Amygdala (tissue), 56 donors: ENCODE results near the gene FRY.
A peak's percentile ranks its signal among the peaks of the same experiment; 100 is the strongest.

Experiments
- DNase-seq, 56 donors: peaks; one replicate each; lab custom pipeline; 2025; lab: John Stamatoyannopoulos, UW

The FRY gene

DNA sequence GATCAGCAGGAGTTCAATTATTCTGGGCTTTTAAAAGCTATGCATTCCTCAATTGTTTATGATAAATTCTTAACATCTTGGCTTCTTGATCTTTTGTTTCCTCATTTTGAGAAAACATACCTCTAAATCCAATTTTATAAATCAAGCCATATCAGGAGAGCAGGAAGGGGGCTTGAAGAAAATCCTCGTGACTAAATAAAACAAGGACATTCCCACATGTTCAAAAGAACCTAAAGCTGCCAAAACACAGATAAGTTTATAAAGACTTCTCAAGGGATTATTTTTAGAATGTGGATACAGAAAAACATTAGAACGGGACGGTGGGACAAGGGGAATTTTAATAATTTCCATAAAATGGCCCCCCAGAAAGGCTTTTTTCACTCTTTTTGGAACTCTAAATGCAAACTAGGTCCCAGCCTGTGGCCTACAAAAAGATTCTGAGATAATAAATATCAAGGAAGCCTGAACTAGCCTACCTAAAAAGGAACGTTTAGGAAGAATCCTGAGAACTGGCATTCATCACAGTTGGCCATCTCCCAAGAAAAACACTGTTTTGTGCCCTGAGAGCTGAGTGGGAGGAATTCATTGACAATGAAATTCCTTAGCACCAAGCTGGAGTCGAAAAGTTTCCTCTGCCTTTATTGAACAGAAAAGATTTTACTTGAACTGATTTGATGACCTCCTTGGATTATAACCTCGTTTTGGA, 253.5 kb downstream of the FRY start:
- DNase-seq, result peak in 4 of 56 donors; percentile 6 to 13 (median 8)

DNA sequence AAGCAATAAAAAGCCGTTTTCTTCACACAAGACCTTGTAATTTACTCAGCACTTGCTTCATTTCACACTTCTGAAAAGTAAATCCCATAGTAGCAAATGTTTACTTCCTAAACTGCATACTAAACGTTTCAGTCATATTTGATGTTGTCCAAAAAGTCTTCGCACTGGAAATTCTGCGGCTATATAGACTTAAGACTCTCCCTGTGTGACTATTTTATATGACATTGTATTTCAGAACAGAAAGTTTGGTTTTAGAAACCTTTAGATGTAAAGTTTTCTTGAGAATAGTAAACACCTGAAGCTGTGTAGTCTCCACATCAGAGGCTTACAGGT, 254.0 kb downstream of the FRY start:
- DNase-seq, result no peak

DNA sequence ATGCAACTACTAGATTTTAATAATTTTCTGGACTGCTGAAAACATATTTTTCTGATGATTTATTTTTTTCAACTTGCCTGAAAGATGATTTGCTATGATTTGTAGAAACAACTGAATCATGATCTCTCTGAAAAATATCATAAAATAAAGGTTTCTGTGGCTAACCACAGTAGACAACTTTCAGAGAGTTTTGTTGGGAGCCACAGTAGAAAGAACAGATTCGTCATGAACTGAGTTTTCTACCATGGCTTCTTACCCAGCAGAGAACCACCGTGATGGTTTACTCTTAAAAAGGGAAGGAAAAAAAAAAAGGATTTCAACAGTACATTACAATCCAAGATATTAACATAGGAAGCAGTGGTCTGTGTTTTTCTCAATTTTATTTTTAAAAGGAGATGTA, 265.6 kb downstream of the FRY start:
- no peak for DNase-seq

DNA sequence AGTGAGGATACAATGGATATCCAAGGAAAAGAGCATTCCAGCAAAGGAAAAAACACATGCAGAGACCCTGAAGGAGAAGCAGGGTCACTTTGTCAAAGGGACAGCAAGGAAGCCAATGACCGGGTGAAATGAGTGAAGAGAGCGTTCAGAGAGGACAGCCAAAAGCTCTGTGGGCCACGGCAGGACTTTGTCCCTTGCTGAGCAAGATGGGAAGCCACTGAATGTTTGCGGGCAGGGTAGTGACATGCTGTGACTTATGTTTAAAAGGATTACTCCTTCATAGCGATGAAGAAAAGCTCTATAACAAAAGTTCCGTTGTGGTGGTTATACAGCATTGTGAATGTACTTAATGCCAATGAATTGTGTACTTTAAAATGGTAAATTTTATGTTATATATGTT, 267.1 kb downstream of the FRY start:
- no peak for DNase-seq

DNA sequence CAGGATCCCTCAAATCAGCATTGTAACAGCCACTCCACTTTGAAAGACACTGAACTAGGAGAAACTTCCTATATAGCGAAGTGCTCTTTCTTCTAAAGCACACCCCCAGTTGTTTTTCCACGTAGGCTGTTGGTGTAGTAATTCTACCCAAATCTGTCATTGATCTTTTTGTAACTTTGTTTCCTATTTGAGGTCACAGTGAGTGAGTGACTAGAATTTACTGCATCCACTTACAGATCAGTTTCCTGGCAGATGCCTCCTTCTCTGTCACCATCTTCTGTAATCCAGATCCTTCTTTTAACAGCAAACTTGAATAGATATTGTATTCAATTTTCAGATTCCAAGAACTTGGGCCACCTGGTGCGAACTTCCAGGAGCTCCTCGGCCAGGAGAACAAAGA, 268.3 kb downstream of the FRY start:
- no peak for DNase-seq

DNA sequence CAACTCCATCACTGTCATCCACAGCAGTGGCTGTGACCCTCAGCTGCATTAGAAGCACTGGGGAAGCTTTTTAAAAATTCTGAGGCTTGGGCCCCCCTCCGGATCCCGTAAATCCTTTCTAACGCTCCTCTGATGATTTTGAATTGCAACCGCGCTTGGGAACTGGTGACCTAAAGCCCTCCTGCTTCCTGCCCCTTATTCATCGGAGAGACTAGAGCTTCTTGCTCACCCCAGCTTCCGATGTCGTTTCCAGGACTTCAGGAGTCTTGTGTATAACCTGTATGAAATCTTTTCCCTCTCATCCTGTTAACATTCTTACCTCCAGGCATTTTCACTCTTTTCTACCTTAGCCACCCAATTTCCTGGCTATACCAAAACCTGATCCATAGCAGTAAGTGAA, 268.8 kb downstream of the FRY start:
- DNase-seq, result no peak

DNA sequence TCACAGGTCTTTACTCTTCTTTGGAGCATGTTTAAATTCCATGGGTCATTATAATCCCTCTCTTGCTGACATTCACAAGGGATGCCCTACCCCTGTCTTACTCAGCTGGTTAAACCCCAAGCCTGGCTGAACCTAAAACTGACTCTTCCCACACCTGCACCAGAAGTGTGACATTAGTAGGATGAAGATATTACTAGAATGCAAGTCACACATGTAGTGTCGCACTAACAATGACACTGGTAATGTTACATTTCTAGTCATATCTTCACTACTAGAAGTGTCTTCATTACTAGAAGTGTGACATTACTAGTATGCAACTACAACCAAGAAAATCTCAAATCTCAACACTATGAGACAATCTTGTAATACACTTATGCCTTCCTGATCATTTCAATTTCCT, 269.3 kb downstream of the FRY start:
- no peak for DNase-seq

DNA sequence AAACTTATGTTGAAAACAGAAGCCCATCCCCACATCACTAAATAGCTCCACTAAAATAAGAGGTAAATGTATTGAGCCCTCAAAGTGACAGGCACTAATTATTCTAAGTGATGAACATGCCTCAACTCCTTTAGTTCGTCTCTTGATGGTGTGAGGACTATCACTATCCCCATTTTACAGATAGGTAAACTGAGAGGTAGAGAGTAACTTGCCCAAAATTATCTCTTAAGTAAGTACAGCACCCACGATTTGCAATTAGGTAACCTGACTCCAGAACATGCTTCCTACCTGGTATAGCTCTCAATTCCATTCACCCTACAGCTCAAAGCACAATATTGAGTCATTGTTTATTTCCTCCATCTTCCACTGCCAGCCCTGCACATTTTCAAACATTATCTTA, 270.9 kb downstream of the FRY start:
- DNase-seq, result no peak

DNA sequence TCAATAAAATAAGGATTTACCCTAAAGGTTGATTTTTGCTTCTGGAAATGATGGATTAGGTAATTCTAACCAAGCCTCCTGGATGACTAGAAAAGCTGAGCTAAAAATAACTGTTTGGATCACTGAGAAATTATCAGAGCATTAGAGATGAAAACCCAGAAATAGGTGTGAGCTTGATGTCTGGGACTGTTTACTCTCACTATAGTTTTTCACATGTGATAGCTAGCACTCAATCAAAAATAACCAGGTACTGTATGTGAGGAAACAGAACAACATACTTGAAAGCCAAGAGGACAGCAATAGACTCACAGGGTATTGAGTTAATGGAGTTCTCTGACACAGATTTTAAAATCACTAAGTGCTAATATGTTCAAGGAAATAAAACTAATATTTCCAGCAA, 274.1 kb downstream of the FRY start:
- DNase-seq, result no peak

DNA sequence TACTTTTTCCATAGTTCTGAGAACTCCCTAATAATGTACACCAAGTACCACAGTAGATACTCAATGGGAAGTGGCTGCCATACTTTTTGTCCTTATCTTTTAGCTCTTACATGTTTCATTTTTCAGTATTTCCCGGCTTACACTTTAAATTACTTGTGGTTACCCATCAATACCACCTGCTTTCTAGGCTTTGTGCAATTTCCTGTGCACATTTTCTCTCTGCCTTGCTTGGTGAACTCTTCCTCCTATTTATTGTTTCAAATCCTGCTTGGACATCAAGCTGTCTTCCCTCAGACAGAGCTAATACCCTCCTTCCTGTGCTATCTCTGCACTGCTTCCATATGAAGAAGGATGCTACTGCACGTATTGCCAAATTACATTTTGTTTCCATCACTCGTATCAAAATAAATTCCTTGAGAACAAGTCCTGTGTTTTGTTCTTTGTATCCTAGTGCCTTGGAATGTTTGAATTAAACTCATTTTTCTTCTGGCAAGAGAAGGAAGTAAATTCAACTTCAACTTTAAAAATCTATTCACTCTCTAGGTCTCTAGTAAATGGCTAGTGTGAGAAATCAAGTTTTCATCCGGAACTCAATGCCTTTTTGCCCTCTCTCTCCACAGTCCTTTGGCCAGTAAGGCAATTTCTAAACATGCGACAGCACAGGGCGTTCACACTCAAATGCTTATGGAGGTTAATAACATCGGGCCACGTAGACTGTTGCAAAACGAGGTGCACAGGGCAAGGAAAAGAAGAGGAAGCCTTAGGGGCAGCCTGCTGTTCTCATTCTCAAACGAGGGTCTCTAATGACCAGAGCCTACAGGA, 277.9 kb downstream of the FRY start:
- DNase-seq, result no peak

DNA sequence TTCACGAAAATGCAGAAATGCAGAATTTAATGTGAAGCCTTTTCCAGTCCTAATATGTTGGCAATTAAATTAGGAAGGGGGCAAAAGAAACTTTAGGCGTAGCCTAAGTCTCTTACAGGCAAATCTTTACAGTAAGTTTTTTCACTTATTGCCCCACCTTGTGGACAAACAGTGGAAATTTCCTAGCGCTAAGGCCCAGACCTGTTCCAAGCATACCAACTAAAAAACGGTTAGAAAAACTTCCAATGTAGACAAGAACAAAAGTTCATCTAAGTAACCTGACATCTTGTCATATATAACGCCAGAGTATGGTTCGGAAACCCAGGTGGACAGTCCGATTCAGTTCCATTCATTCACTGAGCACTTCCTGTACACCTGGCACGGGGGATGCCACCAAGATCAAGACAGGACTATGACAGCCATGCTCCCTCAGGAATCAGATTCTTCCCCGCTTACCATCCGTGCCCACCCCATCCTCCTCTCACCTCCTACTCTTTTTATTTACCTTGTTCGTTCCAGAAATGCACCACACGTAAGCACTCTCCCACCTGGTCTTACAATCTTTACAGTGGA, 278.6 kb downstream of the FRY start:
- peak in 2 of 56 donors; percentile 6 to 12 for DNase-seq

DNA sequence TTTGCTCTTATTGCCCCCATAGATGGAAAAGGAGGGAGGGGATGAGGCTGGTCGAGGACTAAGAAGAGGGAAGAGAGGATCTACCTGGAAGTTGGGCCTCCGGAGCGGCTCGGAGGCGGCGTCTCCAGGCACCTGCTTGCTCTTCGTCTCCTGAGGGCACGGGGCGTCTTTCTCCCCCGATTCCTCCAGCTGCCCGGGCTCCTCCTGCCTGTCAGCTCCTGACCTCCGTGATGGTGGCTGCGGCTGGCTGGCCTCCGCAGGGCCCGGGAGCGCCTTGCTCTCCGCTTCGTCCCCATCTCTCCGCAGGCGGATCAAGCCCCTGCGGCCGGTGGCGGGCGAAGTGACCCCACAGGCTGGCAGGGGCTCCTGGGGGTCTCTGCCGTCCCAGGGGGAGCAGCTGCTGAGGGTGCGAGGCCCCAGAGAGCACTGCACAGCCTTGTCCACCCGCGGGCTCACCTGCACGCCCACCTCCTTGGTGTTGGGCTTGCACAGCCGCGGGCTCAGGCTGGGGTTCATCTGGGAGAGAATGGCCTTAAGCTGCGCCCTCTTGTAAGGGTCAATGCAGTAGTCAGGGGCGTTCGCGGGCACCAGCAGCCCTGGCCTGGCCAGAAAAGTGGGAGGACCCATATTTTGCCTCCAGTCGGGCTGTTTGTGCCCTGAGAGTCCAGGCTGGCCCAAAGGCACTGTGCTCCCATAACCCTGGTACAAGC, 279.8 kb downstream of the FRY start:
- DNase-seq, result no peak

DNA sequence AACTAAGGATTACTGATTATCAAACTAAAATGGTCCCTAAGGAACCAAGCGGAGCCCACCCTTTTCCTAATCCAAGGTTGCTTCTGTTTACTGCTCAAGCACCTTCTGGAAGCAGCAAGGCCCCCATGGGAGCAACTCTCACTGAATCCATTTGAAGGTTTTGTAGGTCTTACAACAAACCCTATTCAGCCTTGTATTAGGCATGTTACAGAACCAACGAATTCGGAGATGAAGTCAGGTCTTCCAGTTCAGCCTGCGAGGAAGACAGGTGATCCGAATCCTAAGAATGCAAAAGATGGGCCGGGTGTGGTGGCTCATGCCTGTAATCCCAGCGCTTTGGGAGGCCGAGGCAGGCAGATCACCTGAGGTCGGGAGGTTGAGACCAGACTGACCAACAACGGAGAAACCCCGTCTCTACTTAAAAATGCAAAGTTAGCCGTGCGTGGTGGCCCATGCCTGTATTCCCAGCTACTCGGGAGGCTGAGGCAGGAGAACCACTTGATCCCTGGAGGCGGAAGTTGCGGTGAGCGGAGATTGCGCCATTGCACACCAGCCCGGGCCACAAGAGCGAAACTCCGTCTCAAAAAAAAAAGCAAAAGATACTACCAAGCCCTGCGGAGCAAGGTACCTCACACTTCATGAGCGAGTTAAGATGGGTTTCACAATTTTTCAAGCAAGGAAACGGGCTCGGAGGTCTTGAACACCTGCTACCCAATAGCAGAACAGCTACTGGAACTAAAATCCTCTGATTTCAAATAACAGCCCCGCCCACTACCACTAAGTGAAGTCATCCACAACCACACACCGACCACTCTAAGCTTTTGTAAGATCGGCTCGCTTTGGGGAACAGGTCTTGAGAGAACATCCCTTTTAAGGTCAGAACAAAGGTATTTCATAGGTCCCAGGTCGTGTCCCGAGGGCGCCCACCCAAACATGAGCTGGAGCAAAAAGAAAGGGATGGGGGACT, 283.0 kb downstream of the FRY start:
- peak in 11 of 56 donors; percentile 4 to 68 (median 40) for DNase-seq

DNA sequence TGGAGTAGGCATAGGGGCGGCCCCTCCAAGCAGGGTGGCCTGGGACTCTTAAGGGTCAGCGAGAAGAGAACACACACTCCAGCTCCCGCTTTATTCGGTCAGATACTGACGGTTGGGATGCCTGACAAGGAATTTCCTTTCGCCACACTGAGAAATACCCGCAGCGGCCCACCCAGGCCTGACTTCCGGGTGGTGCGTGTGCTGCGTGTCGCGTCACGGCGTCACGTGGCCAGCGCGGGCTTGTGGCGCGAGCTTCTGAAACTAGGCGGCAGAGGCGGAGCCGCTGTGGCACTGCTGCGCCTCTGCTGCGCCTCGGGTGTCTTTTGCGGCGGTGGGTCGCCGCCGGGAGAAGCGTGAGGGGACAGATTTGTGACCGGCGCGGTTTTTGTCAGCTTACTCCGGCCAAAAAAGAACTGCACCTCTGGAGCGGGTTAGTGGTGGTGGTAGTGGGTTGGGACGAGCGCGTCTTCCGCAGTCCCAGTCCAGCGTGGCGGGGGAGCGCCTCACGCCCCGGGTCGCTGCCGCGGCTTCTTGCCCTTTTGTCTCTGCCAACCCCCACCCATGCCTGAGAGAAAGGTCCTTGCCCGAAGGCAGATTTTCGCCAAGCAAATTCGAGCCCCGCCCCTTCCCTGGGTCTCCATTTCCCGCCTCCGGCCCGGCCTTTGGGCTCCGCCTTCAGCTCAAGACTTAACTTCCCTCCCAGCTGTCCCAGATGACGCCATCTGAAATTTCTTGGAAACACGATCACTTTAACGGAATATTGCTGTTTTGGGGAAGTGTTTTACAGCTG, 283.9 kb downstream of the FRY start, which contains the start of the genes BRCA2 and ZAR1L:
Gene BRCA2 (plus strand): TSS at position 271 of the 790 bp plus-strand sequence. CDS start 953 bp downstream, outside the sequence.
Gene ZAR1L (minus strand): TSS at position 126 of the 790 bp plus-strand sequence. CDS start 3,438 bp downstream, outside the sequence.
- DNase-seq, result peak in 55 of 56 donors; percentile 2 to 93 (median 73)

DNA sequence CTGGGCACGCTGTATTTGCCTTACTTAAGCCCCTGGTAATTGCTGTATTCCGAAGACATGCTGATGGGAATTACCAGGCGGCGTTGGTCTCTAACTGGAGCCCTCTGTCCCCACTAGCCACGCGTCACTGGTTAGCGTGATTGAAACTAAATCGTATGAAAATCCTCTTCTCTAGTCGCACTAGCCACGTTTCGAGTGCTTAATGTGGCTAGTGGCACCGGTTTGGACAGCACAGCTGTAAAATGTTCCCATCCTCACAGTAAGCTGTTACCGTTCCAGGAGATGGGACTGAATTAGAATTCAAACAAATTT, 284.4 kb downstream of the FRY start:
- peak in 1 of 56 donors; percentile 27 for DNase-seq

DNA sequence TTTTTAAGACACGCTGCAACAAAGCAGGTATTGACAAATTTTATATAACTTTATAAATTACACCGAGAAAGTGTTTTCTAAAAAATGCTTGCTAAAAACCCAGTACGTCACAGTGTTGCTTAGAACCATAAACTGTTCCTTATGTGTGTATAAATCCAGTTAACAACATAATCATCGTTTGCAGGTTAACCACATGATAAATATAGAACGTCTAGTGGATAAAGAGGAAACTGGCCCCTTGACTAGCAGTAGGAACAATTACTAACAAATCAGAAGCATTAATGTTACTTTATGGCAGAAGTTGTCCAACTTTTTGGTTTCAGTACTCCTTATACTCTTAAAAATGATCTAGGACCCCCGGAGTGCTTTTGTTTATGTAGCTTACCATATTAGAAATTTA, 284.9 kb downstream of the FRY start:
- no peak for DNase-seq

DNA sequence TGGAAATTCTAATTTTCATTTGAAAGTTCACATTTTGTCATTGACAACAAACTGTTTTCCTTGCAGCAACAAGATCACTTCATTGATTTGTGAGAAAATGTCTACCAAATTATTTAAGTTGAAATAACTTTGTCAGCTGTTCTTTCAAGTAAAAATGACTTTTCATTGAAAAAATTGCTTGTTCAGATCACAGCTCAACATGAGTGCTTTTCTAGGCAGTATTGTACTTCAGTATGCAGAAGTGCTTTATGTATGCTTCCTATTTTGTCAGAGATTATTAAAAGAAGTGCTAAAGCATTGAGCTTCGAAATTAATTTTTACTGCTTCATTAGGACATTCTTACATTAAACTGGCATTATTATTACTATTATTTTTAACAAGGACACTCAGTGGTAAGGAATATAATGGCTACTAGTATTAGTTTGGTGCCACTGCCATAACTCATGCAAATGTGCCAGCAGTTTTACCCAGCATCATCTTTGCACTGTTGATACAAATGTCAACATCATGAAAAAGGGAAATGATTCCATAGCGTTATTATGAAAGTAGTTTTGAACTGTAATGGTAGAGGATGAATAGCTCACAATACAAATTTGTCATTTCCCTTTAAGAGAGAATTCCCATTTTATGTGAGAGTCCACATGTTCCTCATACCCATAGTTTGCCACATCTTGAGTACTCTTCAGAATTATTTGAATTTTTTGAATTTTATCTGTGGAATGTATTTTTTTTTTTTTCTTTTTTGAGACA, 286.3 kb downstream of the FRY start:
- DNase-seq, result no peak

DNA sequence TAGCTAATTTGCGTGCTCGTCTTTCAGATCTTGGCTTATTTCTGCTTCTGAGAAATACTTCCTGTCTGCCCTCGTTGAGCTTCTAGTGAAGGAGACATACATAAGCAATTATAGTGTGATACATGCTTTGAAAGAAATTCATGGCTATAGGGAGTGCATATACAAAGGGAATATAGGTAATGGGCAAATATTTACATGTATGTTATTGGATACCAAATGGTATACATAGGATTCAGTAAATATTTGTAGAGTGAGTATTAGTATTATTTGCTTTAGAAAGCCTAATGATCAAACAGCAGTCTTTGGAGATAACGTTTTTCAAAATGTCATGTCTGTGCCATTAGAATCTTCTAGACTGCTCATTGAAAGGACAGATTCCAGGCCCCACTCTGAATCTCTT, 289.0 kb downstream of the FRY start:
- DNase-seq, result no peak
